ENCODE data around the gene COL3A1. TPM values are rescaled to one million over a fixed set of nuclear protein-coding genes. Genes with fewer than 3 reads are reported as not detected.

The COL3A1 gene
- total and polyA plus RNA-seq, 12 donors, result 33.5 to 700 (median 73.5) TPM

DNA sequence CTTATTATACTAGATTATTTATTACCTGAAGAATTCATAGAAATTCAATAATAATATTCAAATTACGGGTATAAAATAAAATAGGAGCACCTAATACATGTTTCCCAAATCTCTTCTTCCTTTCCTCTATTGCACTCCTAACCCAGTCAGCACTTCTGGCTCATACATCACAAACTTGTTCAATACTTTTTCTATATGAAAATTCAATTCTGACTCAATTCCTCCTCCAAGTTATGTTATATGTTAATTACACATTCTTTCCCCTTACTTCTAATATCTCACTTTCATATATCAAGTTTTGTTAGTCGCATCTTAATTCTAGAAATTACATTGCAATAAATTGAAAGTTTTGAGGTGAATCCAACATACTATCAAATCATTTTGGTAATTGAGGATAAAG is 17.9 kb upstream of the COL3A1 start:
- Histone ChIP-seq H3K27ac (no peak overlapping the region), H3K9me3 (peaks cover 0 to 7% (median 0%) of the 10 kb centered on the region in 11 donors), H3K4me3 (no peak overlapping the region), H3K27me3 (no peaks in the 10 kb centered on the region), H3K4me1 (no peaks in the 10 kb centered on the region), H3K36me3 (no peaks in the 10 kb centered on the region)
- ATAC-seq (no peak), DNase-seq (no peak)
- TF ChIP-seq, protein P1, sequence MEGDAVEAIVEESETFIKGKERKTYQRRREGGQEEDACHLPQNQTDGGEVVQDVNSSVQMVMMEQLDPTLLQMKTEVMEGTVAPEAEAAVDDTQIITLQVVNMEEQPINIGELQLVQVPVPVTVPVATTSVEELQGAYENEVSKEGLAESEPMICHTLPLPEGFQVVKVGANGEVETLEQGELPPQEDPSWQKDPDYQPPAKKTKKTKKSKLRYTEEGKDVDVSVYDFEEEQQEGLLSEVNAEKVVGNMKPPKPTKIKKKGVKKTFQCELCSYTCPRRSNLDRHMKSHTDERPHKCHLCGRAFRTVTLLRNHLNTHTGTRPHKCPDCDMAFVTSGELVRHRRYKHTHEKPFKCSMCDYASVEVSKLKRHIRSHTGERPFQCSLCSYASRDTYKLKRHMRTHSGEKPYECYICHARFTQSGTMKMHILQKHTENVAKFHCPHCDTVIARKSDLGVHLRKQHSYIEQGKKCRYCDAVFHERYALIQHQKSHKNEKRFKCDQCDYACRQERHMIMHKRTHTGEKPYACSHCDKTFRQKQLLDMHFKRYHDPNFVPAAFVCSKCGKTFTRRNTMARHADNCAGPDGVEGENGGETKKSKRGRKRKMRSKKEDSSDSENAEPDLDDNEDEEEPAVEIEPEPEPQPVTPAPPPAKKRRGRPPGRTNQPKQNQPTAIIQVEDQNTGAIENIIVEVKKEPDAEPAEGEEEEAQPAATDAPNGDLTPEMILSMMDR (IDR thresholded peaks at IDR 0.05), result no peak
- WGBS, 2 donors, result 83 to 89% methylated on average over 2 of the region's 2 CpGs
- intact Hi-C loops (cut with DNase I), result no loop called here

DNA sequence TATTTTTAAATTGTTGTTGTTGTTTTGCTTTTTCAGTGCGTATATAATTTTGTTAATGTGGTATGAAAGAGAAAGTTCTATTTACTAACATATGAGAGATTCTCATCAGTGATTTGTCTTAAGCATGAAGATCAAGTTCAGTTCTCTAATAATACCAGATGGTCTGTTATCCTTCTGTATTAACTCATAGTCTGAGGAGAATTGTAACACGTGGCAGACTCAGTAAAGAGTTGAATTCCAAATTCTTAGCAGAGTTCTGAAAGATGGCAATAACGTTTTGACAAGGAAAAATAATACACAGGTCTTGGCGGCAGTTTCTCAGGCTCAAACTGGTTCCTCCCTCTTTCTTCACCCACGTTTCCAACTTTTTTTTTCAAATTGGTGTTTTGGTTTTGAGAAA is 17.2 kb upstream of the COL3A1 start:
- ATAC-seq (no peak), DNase-seq (no peak)
- H3K9me3 ChIP-seq, result peaks cover 0 to 10% (median 0%) of the 10 kb centered on the region in 11 donors
- H3K36me3 ChIP-seq, result no peaks in the 10 kb centered on the region
- H3K27me3 ChIP-seq, result no peaks in the 10 kb centered on the region
- H3K4me1 ChIP-seq, result no peaks in the 10 kb centered on the region
- intact Hi-C loops (cut with DNase I), result no loop called here
- TF ChIP-seq, protein P1 (IDR thresholded peaks at IDR 0.05), result no peak
- H3K4me3 ChIP-seq, result no peak overlapping the region
- WGBS, 2 donors, result 45 to 53% methylated on average over 5 of the region's 5 CpGs
- H3K27ac ChIP-seq, result no peak overlapping the region

DNA sequence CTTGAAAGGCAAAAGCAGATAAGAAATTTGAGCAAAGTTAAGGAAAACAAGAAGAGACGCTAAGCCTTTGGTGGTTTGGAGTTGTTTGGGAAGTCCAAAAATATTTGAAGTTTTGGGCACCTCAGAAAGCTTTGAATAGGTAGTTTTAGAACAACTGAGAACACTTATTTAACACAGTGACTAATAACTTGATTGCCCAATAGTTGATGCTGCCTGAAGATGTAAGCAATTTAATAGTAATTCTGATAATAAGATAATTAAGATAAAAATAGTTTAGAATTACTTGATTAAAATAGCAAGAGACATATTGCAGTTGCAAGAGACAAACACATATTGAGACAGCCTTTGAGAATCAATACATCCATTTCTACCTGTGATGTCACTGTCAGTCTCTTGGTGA is 16.5 kb upstream of the COL3A1 start:
- no peaks in the 10 kb centered on the region for H3K36me3 ChIP-seq
- DNase-seq (no peak), ATAC-seq (no peak)
- TF ChIP-seq, protein P1 (IDR thresholded peaks at IDR 0.05), result no peak
- H3K27ac ChIP-seq, result no peak overlapping the region
- peaks cover 0 to 14% (median 0%) of the 10 kb centered on the region in 11 donors for H3K9me3 ChIP-seq
- no peak overlapping the region for H3K4me3 ChIP-seq
- intact Hi-C loops (cut with DNase I), result no loop called here
- no peaks in the 10 kb centered on the region for H3K27me3 ChIP-seq
- no peaks in the 10 kb centered on the region for H3K4me1 ChIP-seq
- WGBS, 2 donors, result 83 to 94% methylated on average over 1 of the region's 1 CpG

DNA sequence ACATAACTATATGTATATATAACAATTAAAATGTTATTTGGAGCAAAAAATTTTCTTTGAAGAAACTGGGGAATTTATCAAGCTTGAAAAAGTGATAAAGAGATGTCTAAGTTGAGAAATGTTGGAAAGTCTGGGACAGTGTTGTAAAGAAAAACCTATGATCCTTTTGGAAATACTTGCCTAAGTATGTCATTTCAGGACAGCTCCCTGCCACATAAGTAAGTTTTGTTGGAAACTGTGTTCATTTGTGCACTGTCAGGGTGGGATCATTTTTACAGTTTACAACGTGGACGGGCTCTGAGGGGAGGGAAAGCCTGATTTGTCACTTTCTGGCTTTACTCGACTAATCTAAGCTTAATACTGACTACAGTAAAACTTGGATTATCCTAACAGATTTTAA is 10.4 kb upstream of the COL3A1 start:
- ATAC-seq (no peak), DNase-seq (no peak)
- Histone ChIP-seq H3K27me3 (no peaks in the 10 kb centered on the region), H3K4me1 (peaks cover 0 to 19% (median 2%) of the 10 kb centered on the region in 9 donors), H3K27ac (peak overlapping the region in 1 of 10 donors; percentile 82), H3K36me3 (no peaks in the 10 kb centered on the region), H3K4me3 (no peak overlapping the region), H3K9me3 (peaks cover 0 to 14% (median 0%) of the 10 kb centered on the region in 11 donors)
- WGBS, 2 donors, result 57 to 68% methylated on average over 3 of the region's 3 CpGs
- TF ChIP-seq, protein P1 (IDR thresholded peaks at IDR 0.05), result no peak
- intact Hi-C loops (cut with DNase I), result no loop called here
